ENCODE results near the gene UGT2A3.
"Not testable (repeated sequence)": the region's sequence is repeated elsewhere in the genome, so short reads cannot be mapped to it uniquely, and the experiment has no call there.

UGT2A3 gene

DNA sequence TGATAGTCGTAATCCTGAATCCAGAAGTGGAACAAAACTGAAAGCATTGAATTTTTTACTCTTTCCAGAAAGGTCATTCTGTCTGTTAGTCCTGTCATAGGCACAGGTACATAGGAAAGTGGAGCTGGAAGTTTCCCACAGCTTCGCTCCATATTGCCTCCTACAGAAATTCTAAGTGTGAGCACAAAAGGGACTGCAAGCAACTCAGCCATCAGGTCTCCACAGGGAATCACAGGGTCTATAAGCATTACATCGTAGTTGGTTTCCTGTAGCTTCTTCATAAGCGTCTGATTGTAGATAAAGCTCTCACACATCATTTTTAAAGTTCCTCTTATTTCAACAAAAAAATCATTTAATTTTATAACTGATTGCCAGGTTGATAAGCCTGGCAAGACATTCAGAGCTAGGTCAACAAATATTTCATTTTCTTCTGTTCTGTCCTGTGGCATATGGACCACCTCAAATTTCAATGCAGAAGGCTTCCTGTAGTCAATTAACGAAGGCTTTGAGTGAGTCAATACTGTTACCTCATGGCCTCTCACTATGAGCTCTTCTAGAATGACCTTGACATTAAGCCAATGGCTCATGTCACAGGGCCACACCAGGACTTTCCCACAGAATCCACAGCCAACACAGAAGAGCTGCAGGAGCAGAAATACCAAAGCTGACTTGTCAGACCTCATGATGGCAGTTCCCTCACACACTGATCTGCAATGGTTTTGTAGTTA, at the start of gene UGT2A3:
UGT2A3 (minus strand) TSS at position 727 of the 728 bp plus-strand sequence; CDS start at position 683, 44 bp downstream.
- H3K4me3 ChIP-seq (ENCODE audit: low read depth, low read length), result no peak within 1 kb of the TSS

DNA sequence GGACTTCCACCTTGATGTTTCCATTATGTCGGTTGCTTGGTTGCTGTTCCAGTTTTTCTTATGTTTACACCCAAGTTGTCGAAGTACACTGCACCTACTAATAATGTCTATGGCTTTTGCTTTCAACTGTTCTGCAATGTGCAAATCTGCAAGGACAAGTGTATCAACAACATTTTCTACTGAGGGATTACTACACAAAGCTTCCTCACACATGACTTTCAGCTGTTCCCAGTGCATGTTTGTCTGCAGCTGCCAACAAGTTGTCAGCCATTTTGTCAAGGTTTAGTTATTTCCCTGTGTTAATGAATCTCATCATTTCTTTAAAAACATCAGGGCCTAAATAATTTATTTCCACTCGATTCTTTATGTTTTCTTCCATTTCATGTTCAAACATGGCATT, 45.4 kb upstream of the UGT2A3 start:
- no peak overlapping the region for H3K4me3 ChIP-seq (ENCODE audit: low read depth, low read length)

DNA sequence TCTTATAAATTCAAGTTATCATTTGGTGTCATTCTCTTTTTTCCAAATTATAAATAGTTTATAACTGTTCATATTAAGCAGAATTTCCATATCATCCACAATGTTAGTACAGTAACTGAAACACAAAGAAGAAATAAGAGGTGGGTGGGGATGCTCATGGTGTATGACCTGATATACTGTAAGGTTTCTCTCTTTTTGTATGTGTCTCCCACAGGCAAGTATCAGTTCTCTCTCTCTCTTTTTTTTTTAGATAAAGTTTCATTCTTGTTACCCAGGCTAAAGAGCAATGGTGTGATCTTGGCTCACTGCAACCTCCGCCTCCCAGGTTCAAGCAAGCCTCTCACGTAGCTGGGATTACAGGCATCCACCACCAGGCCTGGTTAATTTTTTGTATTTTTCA, 43.7 kb upstream of the UGT2A3 start:
- no peak overlapping the region for H3K4me3 ChIP-seq (ENCODE audit: low read depth, low read length)

- no peak overlapping the region for H3K4me3 ChIP-seq (ENCODE audit: low read depth, low read length)
Measured at GRCh38 chr4:68987007-68987406, 35.4 kb upstream of the UGT2A3 start.

GRCh38 chr4:68985442-68985841, 33.8 kb upstream of the UGT2A3 start:
- no peak overlapping the region for H3K4me3 ChIP-seq (ENCODE audit: low read depth, low read length)

GRCh38 chr4:68984947-68985346, 33.3 kb upstream of the UGT2A3 start:
- no peak overlapping the region for H3K4me3 ChIP-seq (ENCODE audit: low read depth, low read length)

DNA sequence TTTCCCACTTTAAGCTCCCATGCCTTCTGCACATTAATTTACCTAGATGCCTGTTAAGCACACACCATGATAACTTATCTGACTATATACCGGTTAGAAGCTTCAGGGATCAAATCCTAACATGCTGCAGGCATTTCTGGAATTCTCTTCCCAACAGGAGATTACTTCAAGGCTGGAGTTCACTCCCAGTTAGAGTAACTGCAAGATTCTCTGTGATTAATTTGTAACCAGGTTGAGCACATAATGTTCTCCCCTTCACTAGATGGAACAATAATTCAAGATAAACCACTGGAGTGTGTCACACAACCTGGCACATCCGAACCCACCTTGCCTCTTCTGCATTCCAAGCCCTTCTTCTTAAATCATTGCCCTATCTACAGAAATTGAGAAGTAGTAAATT, 11.8 kb upstream of the UGT2A3 start:
- no peak overlapping the region for H3K4me3 ChIP-seq (ENCODE audit: low read depth, low read length)

DNA sequence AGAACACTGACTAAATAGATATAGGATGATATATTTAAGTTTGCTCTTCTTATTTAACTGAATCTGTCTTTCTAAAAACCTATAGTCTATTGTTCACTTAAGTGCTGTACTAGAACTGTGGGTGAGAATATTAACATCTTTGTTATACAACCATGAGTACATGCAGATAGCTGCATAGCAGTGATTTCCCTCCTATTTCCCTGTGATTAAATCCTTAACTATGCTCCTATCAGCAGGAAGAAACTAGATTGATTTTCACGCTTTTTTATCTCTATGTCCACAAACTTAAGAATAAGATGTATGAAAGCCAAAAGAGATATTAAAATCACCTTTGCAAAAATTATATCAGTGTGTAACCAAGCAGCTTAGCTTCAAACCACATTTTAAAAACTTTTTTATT, 11.3 kb upstream of the UGT2A3 start:
- H3K4me3 ChIP-seq (ENCODE audit: low read depth, low read length), result no peak overlapping the region

DNA sequence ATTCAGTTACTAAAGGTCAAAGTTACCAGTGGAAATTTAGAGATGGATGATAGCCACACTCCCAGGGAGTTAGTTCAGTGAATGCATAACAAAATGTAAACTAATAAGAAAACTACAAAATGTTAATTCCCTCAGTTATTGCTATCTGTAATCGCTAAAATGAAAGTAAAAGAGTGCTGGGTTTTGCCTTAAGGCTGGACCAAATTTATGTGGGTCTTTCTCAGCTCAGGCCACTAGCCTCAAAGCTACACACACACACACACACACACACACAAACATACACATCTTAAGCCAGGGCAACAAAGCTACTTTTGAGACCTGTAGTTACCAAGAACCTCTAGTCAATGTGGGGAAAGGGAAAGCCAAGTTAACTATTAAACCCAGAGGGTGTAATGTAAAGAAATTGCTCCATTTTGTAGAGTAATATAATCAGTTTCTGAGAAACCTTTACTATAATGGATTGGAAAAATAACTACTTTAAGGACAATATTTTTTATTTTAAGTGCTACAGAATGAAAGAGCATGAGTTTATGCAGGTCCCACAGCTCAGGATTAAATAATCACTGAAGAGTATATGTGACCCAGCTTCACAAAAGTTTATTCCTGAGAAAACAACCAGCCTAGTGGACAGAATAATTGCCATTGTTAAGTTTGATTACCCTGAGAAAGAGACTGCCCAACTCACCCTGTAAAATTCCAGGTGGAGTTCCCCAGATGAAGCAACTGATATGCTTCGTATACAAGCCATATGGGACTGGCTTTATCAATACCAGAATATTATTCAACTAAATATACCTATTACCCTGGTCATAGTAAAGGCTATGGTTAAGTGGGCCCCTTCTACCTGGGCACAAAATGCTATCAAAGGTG, 8.9 kb upstream of the UGT2A3 start:
- no peak overlapping the region for H3K4me3 ChIP-seq (ENCODE audit: low read depth, low read length)

GRCh38 chr4:68959085-68959484, 7.5 kb upstream of the UGT2A3 start:
- not testable (repeated sequence) for H3K4me3 ChIP-seq (ENCODE audit: low read depth, low read length)

GRCh38 chr4:68954126-68954525, 2.5 kb upstream of the UGT2A3 start:
- no peak overlapping the region for H3K4me3 ChIP-seq (ENCODE audit: low read depth, low read length)

GRCh38 chr4:68953056-68953596, 1.5 kb upstream of the UGT2A3 start:
- no peak overlapping the region for H3K4me3 ChIP-seq (ENCODE audit: low read depth, low read length)

GRCh38 chr4:68951806-68952585, 392 bp upstream of the UGT2A3 start:
- no peak overlapping the region for H3K4me3 ChIP-seq (ENCODE audit: low read depth, low read length)

GRCh38 chr4:68950033-68950432, 1.6 kb downstream of the UGT2A3 start:
- H3K4me3 ChIP-seq (ENCODE audit: low read depth, low read length), result no peak overlapping the region

- no peak overlapping the region for H3K4me3 ChIP-seq (ENCODE audit: low read depth, low read length)
Measured at GRCh38 chr4:68948985-68949384, 2.6 kb downstream of the UGT2A3 start.

DNA sequence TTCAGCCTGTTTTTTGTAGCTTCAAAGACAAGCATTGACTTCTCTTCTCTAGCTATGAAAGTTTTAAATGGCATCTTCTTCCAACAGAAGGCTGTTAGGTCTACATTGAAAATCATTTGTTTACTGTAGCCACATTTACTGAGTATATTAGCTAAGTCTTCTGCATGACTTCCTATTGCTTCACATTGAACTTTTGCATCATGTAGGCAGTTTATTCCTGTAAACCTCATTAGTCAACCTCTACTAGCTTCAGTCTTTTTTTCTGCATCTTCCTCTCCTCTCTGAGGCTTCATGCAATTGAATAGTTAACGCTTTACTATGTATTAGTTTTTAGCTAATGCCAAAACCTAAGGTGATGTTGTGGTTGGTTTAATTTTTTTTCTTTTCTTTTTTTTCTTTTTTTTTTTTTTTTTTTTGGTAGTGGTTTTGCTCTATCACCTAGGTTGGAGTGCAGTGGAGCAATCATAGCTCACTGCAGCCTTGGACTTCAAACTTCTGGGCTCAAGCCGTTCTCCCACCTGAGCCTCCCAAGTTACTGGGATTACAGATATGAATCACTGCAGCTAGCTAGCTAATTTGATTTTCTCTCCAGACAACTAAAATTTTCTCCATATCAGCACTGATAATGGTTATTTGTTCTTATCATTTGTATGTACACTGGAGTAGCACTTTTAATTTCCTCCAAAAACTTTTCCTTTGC, 3.4 kb downstream of the UGT2A3 start:
- no peak overlapping the region for H3K4me3 ChIP-seq (ENCODE audit: low read depth, low read length)

GRCh38 chr4:68929076-68929737, 22.4 kb downstream of the UGT2A3 start:
- H3K4me3 ChIP-seq (ENCODE audit: low read depth, low read length), result no peak overlapping the region

DNA sequence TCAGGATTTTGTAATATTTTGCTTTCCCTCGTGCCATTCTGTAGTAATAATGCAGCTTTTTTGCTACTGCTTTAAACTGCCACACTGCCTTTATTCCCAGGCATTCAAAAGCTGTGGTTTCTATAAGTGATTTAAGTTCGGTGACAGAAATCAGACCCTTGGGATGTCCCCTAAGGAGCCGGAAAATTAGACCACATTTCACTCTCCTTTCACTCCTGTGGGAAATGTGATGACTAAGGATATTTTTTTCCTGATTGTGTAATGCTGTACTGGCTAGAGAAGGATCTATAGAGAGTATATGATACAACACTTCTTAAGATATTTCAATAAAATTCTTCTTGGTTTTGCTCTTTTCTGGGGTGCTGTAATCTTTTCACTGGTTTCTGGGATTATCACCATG, 24.4 kb downstream of the UGT2A3 start:
- H3K4me3 ChIP-seq (ENCODE audit: low read depth, low read length), result no peak overlapping the region

GRCh38 chr4:68922202-68922601, 29.4 kb downstream of the UGT2A3 start:
- not testable (repeated sequence) for H3K4me3 ChIP-seq (ENCODE audit: low read depth, low read length)

DNA sequence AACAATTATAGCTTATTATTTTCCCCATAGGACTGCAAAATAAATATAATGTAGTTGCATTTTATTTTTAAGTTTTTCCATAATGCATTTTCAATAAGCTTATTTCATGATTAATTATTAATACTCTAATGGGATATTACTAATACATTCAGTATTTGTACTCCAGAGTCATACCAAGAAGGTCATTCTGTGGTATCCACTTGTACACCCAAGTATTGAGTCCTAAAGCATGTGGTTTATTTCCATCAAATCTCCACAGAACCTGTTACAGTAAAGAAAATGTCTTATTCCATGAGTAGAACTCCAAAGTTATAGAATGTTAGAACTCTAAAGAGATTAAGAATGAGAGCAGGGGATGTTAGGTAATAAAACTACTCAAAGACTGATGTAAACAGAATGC, 30.6 kb downstream of the UGT2A3 start:
- H3K4me3 ChIP-seq (ENCODE audit: low read depth, low read length), result no peak overlapping the region

All from iPS-11a (cell line).